GM12878 (cell line): ENCODE results near the gene OPN5.

Experiments
- BHLHE40 ChIP-seq, 2 experiments: fragments of 450-650 bp in 1 of 2; IDR thresholded peaks; 2 replicates each; pipeline ENCODE4 v1.6.1; 2011 to 2017; ENCODE audit warnings: low read depth in 2 of 2, borderline replicate concordance in 1 of 2, improper control_type of control experiment in 1 of 2, low read length in 1 of 2, mild to moderate bottlenecking in 1 of 2
- CBFB ChIP-seq: IDR thresholded peaks from 2 replicates; pipeline ENCODE4 v1.6.1; 2016; ENCODE audit warnings: antibody characterized with exemption, low read depth
- CHD1 ChIP-seq: IDR thresholded peaks from 2 replicates; pipeline ENCODE4 v1.6.1; 2012; ENCODE audit warnings: low read depth, low read length, improper control_type of control experiment
- CHD2 ChIP-seq: IDR thresholded peaks from 2 replicates; pipeline ENCODE4 v1.6.1; 2011; ENCODE audit warnings: low read depth, low read length, improper control_type of control experiment, borderline replicate concordance
- DPF2 ChIP-seq: fragments of 450-650 bp; IDR thresholded peaks from 2 replicates; pipeline ENCODE4 v1.6.1; 2017; ENCODE audit warnings: mild to moderate bottlenecking
- FOXM1 ChIP-seq: IDR thresholded peaks from 2 replicates; pipeline ENCODE4 v1.6.1; 2012; ENCODE audit warnings: low read depth, mild to moderate bottlenecking, inconsistent platforms, low read length, moderate library complexity
- JUND ChIP-seq: IDR thresholded peaks from 2 replicates; pipeline ENCODE4 v1.6.1; 2012; ENCODE audit warnings: low read depth, mild to moderate bottlenecking, low read length, improper control_type of control experiment, moderate library complexity
- NFYA ChIP-seq: IDR thresholded peaks from 2 replicates; pipeline ENCODE4 v1.6.1; 2011; ENCODE audit warnings: low read depth, mild to moderate bottlenecking, low read length, improper control_type of control experiment, borderline replicate concordance
- POLR2AphosphoS2 ChIP-seq: IDR thresholded peaks from 2 replicates; pipeline ENCODE4 v1.6.1; 2011; ENCODE audit warnings: low read depth, mild to moderate bottlenecking, low read length, improper control_type of control experiment, moderate library complexity
- SIX5 ChIP-seq: IDR thresholded peaks from 2 replicates; pipeline ENCODE4 v1.6.1; 2011; ENCODE audit warnings: mild to moderate bottlenecking, low read depth, low read length, moderate library complexity; ENCODE audit not compliant: severe bottlenecking
- USF2 ChIP-seq: IDR thresholded peaks from 2 replicates; pipeline ENCODE4 v1.6.1; 2011; ENCODE audit warnings: low read depth, low read length, improper control_type of control experiment, borderline replicate concordance
- ZZZ3 ChIP-seq: IDR thresholded peaks from 2 replicates; pipeline ENCODE4 v1.6.1; 2011; ENCODE audit warnings: low read depth; ENCODE audit not compliant: control insufficient read depth, insufficient read length
- TF ChIP-seq, protein P1 (sequence below): fragments of 450-650 bp; IDR thresholded peaks from 2 replicates; pipeline ENCODE4 v1.6.1; 2017; ENCODE audit warnings: mild to moderate bottlenecking, low read depth, inconsistent platforms; ENCODE audit not compliant: poor library complexity, severe bottlenecking
- TF ChIP-seq, protein P2 (sequence below), 3 experiments: IDR thresholded peaks in 2 of 3; conservative IDR thresholded peaks in 1 of 3; 2 replicates each; pipeline ENCODE4 v1.5.1; 2011; ENCODE audit warnings: low read depth in 3 of 3, low read length in 3 of 3, mild to moderate bottlenecking in 3 of 3, control low read depth in 2 of 3, moderate library complexity in 2 of 3, inconsistent platforms in 1 of 3, mixed read lengths in 1 of 3; ENCODE audit not compliant: control insufficient read depth in 2 of 3, insufficient read depth in 1 of 3; ENCODE audit errors: extremely low read depth in 1 of 3

GRCh38 chr6:47766445-47766844 lies 15.4 kb upstream of the OPN5 start:
- TF ChIP-seq POLR2AphosphoS2 = no peak
- TF ChIP-seq, protein P1, sequence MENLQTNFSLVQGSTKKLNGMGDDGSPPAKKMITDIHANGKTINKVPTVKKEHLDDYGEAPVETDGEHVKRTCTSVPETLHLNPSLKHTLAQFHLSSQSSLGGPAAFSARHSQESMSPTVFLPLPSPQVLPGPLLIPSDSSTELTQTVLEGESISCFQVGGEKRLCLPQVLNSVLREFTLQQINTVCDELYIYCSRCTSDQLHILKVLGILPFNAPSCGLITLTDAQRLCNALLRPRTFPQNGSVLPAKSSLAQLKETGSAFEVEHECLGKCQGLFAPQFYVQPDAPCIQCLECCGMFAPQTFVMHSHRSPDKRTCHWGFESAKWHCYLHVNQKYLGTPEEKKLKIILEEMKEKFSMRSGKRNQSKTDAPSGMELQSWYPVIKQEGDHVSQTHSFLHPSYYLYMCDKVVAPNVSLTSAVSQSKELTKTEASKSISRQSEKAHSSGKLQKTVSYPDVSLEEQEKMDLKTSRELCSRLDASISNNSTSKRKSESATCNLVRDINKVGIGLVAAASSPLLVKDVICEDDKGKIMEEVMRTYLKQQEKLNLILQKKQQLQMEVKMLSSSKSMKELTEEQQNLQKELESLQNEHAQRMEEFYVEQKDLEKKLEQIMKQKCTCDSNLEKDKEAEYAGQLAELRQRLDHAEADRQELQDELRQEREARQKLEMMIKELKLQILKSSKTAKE = no peak
- TF ChIP-seq, protein P2, sequence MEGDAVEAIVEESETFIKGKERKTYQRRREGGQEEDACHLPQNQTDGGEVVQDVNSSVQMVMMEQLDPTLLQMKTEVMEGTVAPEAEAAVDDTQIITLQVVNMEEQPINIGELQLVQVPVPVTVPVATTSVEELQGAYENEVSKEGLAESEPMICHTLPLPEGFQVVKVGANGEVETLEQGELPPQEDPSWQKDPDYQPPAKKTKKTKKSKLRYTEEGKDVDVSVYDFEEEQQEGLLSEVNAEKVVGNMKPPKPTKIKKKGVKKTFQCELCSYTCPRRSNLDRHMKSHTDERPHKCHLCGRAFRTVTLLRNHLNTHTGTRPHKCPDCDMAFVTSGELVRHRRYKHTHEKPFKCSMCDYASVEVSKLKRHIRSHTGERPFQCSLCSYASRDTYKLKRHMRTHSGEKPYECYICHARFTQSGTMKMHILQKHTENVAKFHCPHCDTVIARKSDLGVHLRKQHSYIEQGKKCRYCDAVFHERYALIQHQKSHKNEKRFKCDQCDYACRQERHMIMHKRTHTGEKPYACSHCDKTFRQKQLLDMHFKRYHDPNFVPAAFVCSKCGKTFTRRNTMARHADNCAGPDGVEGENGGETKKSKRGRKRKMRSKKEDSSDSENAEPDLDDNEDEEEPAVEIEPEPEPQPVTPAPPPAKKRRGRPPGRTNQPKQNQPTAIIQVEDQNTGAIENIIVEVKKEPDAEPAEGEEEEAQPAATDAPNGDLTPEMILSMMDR (IDR thresholded peaks at IDR 0.05 in 2 of 3, conservative IDR thresholded peaks at IDR 0.05 in 1 of 3; ENCODE audit: control insufficient read depth in 2 of 3, extremely low read depth in 1 of 3, insufficient read depth in 1 of 3, low read depth in 3 of 3, low read length in 3 of 3) = no peak
- no peak for TF ChIP-seq JUND
- no peak for TF ChIP-seq CBFB
- TF ChIP-seq BHLHE40 (IDR thresholded peaks at IDR 0.05; ENCODE audit: borderline replicate concordance in 1 of 2, low read depth in 2 of 2, low read length in 1 of 2) = no peak
- TF ChIP-seq ZZZ3 = no peak
- no peak for TF ChIP-seq DPF2
- TF ChIP-seq CHD1 = no peak
- no peak for TF ChIP-seq SIX5
- TF ChIP-seq CHD2 = no peak
- TF ChIP-seq USF2 = no peak
- no peak for TF ChIP-seq FOXM1
- TF ChIP-seq NFYA = no peak
